IPS-18c (cell line): Measurements from ENCODE around the gene ACTRT2.
A peak's percentile ranks its signal among the peaks of the same experiment; 100 is the strongest.

Experiments used
- H3K4me3 ChIP-seq: 2 replicates; pipeline ENCODE4 v1.7.0; 2013; ENCODE audit warnings: low read depth, mild to moderate bottlenecking, low read length, moderate library complexity; ENCODE audit not compliant: insufficient read depth
- H3K9me3 ChIP-seq: one replicate; pipeline ENCODE4 v1.6.1; 2013; ENCODE audit warnings: mild to moderate bottlenecking, low read length, moderate library complexity; ENCODE audit not compliant: control insufficient read depth, insufficient read depth

Gene ACTRT2

DNA sequence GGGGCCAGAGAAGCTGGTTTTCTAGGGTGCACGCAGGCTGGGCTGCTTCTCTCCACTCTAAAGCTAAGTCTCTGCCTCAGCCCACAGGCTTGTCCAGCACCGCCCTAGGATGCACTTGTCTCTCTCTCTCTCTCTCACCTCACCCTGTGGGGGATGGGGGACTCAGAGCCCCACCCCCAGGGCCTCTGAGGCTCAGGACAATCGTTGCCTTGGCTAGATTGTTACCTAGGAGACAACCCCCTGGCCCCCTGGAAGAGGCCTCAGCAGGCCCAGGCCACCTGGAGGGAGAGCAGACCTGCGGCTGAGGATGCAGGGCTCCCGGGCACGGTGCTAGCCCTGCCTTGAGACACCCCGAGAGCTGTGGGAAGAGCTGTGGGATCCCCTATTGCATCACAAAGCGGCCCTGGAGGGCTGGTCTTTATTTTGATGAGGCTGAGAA, at the start of gene ACTRT2:
Gene ACTRT2, plus strand, starts transcription at position 235 of the 439 bp plus-strand sequence. CDS start 220 bp downstream, outside the sequence.
- Histone ChIP-seq H3K4me3 (no peak within 1 kb of the TSS), H3K9me3 (no peaks in the 10 kb centered on the region)

DNA sequence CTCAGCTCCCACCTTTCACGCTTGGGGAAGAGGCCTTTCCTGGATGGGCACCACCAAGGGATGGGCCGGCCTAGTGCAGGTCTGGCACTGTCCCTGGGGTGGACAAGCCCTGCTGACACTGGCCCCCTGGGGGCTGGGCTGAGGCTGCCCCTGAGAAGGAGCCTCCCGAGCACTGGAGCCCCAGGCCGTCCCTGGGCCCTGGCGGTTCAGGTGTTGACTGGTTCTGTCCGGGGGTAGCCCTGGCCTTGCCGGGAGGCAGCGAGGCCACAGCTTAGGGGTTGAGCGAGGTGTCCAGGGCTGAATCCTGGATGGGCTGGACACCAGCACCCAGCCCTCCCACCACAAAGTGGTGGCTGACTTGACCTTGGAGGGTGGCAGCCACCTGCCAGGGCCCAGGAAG, 49.7 kb upstream of the ACTRT2 start:
- H3K9me3 ChIP-seq = peaks cover 43% of the 10 kb centered on the region
- H3K4me3 ChIP-seq = no peak overlapping the region

DNA sequence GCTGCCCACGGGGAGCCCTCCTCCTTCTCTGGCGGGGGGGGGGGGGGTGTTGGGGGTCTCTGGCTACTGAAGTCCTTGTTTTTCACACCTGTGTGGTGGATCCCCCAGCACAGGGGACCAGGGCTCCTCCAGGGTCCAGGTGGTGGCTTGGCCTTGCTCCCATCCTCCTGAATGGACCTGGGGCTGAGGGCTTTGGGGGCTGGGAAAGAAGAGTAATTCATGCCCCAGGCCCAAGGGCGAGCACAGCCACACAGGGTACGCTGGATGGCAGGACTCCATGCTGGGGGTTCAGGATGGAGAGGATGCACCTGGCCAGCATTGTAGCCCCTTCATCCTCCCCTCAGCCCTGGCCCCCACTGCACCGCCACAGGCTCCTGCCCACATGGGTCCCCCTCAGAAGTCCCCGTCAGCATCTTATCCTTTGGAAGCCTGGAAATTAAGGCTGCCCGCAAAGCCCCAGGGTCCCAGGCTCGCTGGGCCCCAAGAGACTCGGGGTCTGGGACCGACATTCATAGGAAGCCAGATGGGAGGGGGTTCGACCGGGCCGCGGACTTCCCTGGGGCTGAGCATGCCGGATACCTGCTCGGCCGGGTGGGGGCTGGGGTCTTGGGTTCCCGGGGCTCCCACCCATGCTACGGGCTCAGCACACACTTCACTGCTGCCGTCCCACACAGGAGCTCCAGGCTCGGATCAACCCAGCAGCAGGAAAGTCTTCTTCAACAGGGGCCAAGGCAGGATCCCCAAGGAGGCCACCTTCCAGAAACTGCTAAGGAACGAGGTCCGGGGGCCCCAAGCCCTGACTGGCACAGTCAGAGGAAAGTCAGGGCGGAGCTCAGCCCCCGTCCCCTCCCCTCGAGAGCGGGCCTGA, 49.0 kb upstream of the ACTRT2 start:
- Histone ChIP-seq H3K4me3 (no peak overlapping the region), H3K9me3 (peaks cover 39% of the 10 kb centered on the region)

DNA sequence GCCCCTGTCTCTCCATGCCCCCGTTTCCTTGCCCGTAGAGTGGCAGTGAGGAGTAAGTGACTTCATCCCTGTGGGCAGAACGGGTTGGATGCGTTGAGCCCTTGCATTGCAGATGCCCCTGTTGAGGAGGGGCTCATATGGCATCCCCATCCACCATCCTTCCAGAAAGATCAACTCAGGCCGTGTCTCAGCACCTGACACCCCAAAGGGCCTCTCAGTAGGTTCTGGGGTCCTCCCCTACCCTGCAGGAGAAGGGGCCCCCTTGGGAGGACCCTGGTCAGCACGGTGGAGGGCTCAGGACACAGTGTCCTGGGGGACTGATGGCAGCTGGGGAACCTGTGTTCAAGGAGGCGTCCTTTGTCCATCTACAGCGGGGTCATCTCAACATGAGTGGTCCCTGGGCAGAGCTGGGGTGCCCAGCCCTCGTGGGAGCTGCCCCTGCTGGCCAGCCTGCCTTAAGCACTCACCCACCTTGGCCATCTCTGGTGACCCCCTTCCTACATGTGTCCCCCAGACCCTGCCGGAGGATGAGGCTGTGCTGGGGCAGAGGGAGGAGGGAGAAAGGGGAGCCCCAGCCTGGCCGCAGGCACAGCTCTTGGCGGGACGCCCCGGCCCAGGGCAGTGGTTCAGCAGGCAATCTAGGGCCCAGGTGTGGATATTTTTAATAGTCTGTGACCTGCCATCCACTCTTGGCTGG, 48.2 kb upstream of the ACTRT2 start:
- peaks cover 39% of the 10 kb centered on the region for H3K9me3 ChIP-seq
- H3K4me3 ChIP-seq = peak overlapping the region; percentile 9; the same call in 1 of the 2 replicates

DNA sequence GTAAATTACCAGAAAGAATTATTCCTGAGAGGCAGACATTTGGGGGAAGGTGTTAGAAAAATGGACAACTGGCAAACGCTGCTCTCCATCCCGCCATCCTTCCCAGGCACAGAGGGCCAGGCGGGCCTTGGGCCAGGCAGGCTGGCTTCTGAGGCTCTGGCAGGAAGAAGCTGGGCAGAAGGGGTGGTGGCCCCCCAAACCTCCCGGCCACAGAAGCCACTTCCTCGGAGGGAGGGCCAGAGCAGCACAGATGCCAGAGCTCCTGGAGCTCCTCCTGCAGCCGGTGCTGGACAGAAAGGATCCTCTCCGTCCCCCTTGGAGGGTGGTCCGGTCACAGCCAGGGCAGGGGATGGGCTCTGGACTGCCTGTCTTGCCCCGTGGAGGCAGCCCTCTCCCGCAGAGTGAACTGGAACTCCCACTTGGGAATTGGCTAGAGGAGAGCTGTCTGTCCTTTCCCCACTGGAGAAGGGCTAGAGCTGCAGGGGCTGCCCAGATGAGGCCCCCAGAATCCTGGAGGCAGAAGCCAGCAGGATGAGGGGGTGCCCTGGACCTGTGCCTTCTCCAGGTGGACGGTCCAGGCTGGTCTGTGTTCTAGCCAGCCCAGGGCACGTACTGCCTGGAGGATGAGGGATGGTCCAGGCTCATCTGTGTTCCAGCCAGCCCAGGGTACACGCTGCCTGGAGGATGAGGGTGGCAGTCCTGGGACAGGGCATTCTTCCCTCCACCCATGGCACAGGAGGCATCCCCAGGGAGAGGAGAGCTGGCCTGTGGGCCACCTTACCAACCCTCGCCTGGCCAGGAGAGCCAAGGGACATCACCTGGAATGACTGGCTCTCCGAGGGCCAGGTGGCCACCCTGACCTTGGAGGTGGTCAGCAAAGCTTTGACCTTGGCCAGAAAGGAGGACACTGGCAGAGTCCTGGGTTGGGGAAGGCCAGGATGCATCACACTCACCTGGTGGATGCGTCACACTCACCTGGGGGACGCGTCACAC, 47.4 kb upstream of the ACTRT2 start:
- peaks cover 40% of the 10 kb centered on the region for H3K9me3 ChIP-seq
- no peak overlapping the region for H3K4me3 ChIP-seq

DNA sequence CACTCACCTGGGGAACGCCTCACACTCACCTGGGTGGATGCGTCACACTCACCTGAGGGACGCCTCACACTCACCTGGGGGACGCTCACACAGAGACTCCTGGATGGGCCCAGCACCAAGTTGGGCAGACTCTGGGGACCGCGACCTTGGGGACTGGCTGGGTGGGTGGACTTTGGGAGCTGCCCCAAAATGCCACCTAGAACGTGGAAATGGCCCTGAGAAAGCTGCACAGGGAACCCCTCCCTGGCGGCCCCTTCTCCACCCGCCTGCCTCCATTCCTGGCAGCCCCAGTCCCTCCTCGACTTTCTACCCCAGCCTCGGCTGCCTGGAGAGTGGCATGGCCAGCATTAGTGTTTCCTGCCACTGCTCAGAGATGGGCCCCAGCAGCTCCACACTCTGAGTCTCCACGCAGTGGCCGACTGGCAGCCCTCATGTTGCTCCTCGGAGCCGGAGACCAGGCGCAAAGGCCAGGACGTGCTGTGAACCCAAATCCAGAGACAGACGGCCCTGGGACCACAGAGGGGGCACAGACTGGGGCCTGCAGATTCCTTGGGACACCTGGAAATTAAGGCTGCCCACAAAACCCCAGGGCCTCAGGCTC, 46.5 kb upstream of the ACTRT2 start:
- Histone ChIP-seq H3K4me3 (no peak overlapping the region; the same call in 1 of the 2 replicates), H3K9me3 (peaks cover 39% of the 10 kb centered on the region)

DNA sequence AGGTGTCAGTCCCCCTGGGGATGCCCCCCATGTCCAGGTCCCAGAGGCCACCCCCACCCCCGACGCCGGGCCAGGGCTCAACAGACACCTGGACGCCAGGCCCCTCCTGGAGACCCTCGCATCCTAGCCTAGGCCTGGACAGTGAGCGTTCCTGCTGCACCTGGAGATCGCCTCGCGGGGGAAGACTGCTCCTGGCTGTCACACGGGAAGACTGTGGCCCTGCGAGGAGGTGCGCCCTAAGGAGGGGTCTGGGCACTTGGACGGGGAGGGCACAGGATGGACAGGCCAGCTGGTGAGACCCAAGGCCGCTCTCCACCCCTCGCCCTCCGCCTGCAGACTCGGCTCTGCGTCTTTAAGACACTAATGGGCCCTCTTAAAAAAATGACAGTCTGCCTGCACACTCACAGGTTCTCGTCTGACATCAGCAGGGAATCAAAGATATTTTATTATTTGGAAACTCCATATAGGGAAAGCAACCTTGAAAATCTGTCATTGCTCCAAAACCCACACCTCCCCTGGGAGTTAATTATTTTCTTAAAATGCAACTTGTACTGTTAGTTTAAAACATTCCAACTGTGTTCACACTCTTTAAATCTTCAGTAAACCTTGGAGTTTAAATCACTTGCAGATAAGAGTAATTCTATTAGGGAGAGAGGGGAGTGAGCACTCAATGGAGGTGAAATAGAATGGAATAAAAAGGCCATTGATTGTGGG, 45.6 kb upstream of the ACTRT2 start:
- peaks cover 35% of the 10 kb centered on the region for H3K9me3 ChIP-seq
- H3K4me3 ChIP-seq = no peak overlapping the region

DNA sequence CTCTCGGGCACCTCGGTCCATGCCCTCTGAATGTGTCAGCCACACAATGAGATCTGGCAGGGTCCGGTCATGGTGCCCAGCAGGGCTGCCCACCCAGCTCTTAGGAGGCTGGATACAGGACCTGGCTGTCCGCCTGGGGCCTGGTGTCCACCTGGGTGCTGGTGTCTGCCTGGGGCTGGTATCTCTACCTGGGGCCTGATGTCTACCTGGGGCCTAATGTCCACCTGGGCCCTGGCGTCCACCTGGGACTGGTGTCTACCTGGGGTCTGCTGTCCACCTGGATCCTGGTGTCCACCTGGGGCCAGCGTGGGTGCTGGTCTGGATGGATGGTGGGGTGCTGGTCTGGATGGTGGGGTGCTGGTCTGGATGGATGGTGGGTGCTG, 45.1 kb upstream of the ACTRT2 start:
- Histone ChIP-seq H3K9me3 (peaks cover 32% of the 10 kb centered on the region), H3K4me3 (no peak overlapping the region)

DNA sequence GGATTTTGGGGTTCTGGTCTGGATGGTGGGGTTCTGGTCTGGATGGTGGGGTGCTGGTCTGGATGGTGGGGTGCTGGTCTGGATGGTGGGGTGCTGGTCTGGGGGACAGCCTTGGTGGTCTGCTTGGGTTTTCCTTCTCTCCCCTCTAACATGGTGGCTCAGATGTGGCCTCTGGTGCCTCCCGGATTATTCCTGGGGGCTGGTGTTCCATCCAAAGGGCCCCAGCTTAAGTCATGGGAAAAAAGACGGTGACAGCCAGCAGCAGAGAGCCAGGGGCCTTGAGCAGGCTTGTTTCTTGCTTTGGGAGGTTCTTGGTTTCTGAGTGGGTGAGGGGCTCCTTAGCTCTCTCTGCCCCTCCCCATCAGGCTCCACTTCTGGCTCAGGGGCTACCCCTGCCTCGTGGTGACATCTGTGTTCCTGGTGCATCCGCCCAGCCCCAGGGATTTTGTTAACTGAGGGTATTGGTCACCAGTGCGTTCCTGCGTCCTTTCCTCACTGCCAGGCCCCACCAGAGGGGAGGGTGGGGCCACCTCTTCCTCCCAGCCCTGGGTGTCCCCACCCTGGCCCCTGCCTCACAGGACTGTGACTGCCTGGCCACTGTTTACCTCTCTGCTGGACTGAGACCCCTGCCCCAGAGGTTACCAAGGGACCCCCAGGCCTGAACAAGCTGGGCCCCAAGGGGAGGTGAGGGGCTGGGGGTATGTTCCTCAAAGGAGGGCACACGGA, 43.2 kb upstream of the ACTRT2 start:
- H3K9me3 ChIP-seq = peaks cover 27% of the 10 kb centered on the region
- H3K4me3 ChIP-seq = no peak overlapping the region

DNA sequence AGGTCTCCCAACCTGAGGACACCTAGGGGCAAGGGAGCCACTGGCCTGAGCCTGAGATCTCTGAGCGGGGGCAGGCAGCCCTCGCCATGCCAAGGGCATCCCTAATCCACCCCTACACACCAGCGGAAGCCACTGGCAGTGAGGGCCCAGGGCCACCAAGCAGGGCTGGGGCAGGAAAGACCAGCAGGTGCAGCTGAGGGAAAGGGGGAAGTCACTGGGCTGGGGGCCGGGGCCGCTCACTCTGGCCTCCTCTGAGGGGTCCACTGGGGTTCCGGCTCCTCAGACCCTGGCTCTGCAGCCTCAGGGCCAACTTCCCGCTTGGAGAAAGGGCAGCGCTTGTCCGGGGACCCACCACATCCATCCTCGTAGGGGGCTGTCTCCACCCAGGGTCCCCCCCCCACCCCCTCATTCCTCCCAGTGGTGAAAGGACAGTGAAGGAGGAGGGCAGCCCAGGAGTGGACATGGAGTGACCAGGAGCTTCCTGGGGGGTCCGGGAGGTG, 42.5 kb upstream of the ACTRT2 start:
- Histone ChIP-seq H3K9me3 (peaks cover 28% of the 10 kb centered on the region), H3K4me3 (no peak overlapping the region)

DNA sequence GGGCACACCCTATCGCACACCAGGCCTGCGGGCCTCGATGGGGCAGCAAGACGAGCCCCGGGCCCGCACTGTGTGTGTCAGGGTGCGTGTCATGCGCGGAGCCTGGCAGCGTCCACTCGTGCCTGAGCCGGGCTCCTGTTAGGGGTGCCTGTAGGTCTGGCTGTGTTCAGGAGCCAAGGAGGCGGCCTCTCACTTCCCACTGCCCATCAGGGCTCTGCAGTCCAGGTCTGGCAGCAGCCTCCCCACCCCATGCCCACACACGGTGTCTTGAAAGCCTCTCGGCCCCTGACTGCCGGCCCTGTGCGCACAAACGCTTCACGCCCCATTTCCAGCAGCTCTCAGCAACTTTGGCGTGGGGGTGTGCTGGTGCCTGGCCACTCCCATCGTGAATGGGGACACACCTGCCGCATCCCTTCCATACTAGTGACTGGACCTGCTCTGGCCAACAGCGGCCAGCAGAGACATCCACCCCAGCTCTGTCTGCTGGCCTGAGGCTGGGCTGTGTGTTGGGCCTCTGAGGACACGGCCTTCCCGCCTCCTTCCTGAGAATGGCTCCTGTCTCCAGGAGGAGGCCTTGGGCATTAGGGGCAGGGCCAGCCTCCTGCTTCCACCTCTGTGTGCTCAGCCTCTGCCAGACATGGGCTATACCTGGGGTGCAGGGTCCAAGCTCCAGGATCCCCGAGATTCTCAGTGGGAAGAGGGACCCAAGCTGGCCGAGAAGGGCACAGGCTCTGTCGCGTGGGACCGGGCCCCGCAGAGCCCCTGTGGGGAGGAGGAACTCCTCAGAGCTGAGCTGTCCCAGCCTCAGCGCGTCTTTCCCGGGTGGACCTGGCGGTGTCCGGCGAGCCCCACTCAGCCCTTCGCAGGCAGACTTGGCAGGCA, 41.8 kb upstream of the ACTRT2 start:
- peaks cover 26% of the 10 kb centered on the region for H3K9me3 ChIP-seq
- H3K4me3 ChIP-seq = no peak overlapping the region

DNA sequence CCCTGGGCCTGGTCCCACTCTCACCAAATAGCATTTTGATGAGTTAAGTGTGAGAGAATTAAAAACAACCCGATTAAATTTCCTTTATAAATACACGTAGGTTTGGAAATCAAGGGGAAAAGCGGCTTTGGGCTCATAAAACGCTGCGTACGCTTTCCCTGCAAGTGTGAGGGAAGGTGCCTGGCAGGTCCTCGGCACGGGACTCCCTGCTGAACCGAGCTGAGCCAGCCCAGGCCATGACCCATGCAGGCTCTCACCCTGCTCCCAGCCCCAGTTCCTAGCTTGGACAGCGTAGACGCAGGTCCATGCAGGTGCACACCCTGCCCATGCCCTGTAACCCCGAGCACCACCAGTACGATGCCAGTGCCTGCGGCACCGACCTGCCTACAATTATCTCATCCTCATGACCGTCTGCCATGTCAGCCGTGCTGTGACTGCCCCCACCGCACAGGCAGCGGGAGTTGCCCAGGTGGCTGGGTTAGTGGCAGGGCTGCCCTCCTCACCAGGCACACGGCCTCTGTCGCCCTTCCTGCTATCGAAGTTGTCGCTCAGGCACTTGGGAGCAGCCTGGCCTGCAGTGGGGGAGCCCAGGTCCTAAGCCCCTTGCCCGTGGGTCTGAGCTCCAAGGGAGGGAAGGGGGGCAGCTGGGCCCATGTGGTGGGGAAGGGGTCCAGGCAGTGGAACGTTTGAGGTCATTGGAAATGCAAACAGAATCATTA, 41.0 kb upstream of the ACTRT2 start:
- Histone ChIP-seq H3K9me3 (peaks cover 33% of the 10 kb centered on the region), H3K4me3 (no peak overlapping the region)

DNA sequence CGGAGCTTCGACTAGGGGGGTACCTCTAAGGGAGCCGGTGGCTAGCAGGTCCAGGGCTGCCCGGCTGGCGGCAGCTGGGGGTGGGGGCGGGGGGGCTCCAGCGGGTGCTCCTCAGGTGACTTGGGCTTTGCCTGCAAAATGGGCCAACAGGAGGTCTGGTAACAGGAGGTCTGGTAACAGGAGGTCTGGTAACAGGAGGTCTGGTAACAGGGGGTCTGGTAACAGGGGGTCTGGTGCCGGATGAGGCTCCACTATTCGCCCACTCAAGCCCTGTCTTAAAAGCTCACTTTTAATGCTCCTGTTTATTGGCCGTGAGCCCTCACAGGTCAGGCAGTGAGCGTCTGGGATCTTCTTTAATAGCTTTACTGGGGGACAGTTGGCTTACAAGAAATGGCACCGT, 40.4 kb upstream of the ACTRT2 start:
- H3K9me3 ChIP-seq = peaks cover 33% of the 10 kb centered on the region
- no peak overlapping the region for H3K4me3 ChIP-seq

DNA sequence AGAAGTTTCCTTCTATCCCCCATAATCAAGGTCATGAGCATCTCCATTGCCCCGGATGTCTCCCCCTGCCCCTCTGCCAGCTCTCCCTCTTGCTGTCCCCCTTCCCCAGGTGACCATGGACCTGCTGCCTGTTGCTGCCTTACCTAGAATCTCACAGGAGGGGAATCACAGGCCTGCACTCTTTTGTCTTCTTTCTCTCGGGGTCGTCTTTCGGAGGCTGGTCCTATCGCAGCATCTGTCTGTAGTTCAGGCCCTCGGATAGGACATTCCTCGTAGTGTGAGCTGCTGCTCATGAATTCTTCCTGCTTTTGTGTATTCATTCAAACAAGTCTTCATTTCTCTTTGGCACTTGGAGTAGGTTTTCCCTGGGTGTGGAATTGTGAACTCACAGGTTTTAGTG, 39.9 kb upstream of the ACTRT2 start:
- Histone ChIP-seq H3K9me3 (peaks cover 28% of the 10 kb centered on the region), H3K4me3 (no peak overlapping the region)
